T-helper 22 cell (primary cell): ENCODE data around the gene TNNT3.
"Not testable (repeated sequence)": the region's sequence is repeated elsewhere in the genome, so short reads cannot be mapped to it uniquely, and the experiment has no call there.

Experiments used
- DNase-seq: peaks from one replicate; pipeline ENCODE4 v3.0.0-alpha.2; 2020; ENCODE audit warnings: low read depth

TNNT3 gene

DNA sequence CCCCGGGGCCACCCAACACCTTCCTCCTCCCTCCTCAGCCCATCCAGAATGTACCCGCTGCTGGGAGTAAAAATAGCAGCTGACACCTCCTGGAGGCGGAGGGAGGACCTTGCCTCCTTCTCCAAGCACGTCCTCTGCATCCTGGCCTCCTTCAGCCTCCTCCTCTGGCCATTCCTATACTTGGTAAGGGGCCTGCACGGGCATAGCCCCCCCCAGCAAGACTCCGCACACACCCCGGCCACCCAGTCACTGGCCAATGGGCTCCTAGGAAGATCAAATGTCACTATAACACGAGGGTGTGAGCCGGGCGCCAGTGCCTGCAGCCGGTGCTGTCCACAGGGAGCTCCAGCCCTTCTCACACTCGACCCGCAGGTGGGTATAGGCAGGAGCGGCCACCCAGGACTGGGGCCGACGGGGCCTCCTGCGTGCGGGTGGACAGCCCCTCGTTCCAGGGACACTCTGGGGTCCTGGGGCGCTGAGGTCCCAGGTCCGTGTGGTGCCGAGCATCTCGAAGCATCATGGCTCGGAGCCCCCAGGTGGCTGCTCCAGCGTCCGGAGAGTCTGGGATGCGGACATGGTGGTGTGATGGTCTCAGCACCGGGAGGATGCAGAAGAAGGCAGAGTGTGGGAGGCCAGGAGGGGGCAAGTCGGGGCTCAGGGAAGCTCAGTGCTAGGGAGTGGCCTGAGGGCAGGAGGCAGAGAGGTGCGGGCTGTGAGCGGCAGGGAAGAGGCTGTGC, at the start of gene TNNT3:
TSS of gene TNNT3 (plus strand) at position 313 of the 737 bp plus-strand sequence. CDS start 3,172 bp downstream, outside the sequence.
- DNase-seq: no peak

DNA sequence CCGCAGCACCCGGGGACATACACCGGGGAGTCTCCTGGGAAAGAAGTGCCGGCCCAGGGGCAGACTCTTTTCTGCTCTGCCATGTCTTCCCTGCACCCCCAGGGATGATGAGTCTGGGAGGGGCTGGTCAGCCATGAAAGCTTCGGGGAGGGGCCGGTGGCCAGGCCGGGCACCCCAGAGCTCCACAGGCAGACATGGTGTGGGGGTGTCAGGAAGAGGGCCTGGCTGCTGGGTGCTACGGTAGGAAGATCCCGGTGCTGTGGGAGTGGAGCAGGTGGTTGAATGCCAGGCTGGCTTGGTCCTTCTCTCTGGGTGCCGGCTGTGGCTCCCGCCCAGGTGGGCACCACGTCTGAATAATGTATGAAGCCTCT, 49.2 kb upstream of the TNNT3 start:
- DNase-seq: no peak

DNA sequence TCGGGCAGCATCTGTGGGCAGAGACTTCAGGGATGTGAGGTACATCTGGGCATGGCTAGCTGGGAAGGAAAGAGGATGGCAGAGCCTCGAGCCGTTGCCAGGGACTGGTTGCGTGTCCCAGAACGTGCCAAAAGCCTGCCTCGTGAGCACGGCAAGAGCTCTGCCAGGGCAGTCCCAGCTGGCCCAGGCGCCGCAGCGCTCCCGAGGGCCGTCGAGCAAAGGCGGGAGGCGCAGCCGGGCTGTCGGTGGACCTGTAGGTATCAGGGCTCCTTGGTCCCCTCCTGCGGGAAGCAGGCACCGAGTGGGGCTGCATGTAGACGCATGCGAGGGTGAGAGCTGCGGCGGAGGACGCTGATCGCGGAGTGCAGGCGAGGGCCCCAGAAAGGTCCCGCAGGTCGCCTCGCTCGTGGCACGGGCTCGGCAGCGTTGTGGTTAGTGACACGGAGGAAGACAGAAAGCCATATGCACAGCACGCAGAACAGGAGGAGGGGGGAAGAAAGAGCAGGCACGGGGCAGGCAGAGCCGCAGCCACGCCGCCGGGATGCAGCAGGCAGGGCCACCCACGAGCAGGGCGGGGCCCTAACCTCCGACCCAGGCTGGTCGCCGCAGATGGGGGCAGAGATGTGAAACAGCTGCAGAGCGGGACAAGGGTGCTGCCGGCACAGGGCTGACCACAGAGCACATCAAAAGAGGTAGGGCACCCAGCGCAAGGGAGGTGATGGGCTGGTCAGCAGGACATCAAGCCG, 48.6 kb upstream of the TNNT3 start:
- peak; percentile 43 for DNase-seq

DNA sequence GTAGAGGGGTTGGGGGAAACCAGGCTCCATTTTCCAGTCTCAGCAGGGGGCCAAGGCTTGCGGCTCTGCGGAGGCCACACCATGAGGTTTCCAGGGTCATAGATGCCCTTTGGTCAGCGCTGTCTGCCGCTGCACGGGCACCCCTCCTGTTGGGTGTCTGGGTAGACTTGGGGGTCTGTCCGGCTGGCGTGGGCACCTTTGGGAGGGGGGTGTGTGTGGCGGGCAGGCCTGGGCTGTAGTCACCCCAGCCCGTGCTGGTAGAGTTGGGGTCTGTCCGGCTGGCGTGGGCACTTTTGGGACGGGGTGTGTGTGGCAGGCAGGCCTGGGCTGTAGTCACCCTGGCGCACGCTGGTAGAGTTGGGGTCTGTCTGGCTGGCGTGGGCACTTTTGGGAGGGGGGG, 48.0 kb upstream of the TNNT3 start:
- no peak for DNase-seq

DNA sequence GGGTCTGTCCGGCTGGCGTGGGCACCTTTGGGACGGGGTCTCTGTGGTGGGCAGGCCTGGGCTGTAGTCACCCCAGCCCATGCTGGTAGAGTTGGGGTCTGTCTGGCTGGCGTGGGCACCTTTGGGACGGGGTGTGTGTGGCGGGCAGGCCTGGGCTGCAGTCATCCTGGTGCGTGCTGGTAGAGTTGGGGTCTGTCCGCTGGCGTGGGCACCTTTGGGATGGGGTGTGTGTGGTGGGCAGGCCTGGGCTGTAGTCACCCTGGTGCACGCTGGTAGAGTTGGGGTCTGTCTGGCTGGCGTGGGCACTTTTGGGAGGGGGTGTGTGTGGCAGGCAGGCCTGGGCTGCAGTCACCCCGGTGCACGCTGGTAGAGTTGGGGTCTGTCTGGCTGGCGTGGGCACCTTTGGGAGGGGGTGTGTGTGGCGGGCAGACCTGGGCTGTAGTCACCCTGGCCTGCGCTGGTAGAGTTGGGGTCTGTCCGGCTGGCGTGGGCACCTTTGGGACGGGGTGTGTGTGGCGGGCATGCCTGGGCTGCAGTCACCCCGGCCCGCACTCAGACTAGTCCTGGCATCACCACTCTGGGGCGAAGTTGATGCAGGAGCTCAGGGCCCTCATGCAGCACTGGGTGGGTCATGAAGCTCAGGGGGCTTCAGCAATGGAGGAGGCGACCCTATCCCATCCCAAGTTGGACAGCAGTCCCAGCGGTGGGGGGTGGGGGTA, 47.1 kb upstream of the TNNT3 start:
- no peak for DNase-seq

DNA sequence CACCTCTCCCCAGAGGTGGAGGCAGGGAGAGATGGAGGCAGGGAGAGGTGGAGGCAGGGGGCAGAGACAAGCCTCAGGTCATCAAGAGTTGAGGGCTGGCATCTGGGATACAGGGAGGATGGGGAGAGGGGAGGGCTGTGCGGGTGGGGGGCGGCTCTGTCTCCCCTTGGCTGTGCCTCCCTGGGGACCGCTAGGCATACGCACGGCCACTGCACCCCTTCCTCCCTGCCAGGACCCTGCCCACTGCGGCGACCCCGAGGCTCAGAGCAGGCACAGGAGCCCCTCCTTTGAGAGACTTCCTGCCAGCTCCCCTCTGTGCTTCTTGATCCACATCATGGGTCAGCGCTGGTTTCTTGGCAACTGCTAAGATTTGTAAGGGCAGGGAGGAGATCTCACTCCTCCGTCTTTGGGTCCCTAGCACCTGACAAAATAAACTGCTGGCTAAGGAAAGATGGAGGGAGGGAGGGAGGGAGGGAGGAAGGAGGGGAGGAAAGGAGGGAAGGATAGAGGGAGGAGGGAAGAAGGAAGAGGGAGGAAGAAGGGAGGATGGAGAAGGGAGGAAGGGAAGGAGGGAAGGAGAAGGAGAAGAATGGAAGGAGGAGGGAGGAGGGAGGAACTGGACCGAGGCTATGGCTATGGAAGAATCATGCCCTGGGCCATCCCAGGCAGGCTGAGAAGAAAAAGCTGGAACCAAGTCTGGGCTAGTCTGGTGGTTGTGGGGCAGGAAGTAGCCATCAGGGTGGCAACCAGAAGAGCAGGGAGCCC, 46.3 kb upstream of the TNNT3 start:
- DNase-seq: no peak

DNA sequence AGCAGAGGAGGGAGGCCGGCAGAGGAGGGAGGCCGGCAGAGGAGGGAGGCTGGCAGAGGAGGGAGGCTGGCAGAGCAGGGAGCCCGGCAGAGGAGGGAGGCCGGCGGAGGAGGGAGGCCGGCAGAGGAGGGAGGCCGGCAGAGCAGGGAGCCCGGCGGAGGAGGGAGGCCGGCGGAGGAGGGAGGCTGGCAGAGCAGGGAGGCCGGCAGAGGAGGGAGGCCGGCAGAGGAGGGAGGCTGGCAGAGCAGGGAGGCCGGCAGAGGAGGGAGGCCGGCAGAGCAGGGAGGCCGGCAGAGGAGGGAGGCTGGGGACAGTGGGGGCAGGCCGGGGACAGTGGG, 45.7 kb upstream of the TNNT3 start:
- not testable (repeated sequence) for DNase-seq

DNA sequence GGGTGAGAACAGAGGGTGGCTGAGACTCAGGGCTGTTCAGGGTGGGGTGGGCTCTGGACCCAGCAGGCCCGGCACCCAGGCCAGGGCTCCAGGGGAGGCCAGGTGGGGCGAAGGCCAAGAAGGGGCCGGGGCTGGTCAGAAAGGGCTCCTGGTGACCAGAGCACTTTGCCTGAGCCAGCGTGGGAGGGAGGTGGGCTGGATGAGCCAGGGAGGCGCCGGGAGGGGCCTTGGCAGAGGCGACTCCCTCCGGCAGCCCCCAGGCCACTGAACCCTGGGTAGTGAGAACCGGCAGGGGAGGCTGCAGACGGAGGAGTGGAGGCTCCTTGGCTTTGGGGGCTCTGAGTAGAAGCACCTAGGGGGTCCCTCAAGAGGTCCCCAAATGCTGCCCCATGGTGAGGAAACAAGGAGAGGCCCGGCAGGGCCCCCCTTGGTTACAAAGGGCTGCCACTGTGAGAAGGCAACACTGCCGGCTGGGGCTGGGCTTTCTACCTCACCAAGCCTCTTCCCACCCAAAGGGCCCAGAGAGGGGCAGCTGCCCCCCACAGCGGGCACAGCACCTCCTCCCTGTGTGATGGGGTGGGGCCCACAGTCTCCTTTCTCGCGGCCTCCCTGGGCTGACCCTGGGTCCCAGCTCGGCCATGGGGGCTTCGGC, 44.9 kb upstream of the TNNT3 start:
- not testable (repeated sequence) for DNase-seq

DNA sequence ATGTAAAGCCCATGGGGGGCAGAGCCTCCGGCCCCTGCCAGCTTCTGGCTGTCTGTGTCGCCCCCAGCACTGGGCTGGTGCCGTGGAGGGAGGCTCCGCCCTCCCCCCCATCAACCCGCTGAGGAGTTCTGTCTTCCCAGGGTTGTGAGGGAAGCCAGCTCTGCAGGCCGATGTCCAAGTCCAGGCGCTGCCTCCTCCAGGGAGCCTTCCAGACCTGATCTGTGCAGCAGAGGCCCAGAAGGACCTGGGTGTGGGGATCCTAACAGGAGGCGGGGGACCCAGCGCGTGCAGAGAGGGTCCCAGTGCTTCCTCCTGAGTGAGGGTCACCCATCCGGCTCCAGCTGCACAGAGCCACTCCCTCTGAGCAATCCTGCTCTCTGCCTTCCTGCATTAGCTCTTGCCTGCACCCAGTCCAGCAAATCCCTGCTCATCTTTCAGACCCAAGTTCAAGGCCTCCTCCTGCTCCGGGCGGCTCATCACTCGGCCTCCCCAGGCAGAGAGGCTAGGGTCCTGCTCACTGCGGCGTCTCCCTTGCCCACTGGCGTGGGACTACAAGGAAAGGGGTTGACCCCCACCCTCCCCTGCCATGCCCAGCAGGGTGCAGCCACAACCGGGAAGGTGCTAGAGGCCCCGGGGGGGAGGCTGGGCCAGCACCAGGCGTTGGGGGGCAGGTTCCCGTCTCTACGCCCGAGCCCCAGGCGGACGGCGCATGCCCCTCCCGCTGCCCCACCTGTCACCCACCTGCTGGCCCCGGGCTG, 44.2 kb upstream of the TNNT3 start:
- no peak for DNase-seq

DNA sequence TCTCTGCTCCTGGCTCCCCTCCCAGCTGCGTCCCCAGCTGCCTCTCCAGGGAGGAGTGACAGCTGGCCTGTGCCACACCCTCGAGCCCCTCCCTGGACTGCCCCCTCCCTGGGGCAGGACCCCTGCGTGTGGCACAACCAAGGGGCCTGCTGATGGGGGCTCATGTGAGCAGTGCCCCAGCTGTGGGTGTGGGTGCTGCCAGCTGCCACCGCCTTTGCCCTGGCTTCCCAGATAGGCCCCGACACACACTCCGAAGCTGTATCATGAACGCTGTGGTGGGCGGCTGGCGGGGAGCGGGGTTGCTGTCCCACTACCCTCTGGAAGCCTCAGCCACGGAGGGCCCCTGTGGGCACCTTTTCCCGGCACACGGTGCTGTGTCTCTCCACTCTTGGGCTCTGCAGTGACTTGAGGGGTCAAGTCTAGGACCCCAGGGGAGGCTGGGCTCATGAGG, 43.6 kb upstream of the TNNT3 start:
- not testable (repeated sequence) for DNase-seq

DNA sequence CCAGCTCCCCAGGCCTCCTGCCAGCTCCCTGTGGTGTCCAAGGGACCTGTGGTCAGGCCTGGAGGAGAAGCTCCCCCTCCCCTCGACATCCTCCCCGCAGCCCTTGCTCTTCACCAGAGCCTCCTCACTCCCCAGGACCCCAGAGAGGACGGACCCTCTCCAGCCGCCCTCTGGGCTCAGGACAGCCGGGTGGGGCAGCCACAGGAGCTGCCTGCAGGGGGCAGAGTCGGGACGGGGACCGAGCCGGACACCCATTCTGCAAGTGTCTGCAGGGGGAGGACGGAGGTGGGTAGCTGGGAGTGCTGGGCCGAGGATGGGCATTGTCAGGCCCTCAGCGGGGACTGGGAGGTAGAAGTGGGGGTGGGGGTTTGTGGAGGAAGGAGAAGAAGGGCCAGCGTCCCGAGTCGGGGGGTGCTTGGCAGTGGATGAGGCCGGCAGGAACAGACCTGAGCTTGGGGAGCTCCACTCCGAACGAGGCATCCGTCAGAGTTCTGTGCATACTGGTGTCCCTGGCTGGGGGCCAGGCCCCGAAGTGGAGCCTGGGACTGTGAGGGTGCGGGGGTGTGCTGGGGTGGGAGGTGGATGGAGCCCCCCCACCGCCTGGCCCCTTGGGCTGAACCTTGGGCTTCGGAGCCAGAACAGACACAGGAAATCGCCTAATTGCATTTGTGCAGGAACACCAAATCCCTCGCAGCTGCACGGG, 43.0 kb upstream of the TNNT3 start:
- no peak for DNase-seq

DNA sequence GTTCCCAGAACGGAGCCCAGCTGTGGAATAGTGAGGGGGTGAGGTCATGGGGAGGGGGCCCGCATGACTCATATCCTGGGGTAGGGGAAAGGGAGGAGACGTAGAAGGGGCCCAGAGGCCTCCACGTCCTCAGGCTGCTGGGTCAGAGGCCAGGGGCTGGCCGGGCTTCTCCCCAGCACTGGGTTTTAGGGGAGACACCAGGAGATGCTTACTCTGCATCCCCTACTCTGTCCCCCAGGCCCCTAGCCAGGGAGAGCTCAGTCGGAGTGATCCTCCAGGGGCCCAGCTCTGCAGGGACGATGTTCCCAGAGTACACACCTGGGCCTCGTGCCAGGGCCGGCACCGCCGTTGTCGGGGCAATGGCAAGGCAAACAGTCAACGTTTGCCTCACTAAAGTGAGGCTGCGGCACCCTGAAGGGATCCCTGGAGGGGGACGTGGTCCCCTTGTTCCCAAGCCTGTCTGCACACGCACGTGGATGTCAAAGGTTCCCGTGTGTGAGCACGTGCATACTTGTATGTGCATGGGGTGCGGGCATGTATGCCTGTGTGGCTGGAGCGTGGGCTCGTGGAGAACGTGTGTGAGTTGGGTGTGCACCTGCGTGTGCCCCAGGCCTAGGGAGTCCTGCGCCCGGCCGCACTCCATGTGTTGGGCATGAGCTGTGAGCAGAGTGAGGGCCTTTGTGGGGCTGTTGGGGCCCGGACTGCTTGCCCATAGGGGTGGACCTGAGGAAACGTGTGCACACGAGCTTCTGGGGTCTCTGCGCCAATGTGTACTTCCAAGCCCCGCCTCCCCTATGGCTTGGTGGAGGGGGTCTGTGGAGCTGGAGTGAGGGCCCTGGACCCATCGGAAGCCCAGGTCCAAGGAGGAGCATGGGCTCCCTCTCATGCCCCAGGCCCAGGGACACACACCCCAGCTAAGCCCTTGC, 42.0 kb upstream of the TNNT3 start:
- DNase-seq: no peak

DNA sequence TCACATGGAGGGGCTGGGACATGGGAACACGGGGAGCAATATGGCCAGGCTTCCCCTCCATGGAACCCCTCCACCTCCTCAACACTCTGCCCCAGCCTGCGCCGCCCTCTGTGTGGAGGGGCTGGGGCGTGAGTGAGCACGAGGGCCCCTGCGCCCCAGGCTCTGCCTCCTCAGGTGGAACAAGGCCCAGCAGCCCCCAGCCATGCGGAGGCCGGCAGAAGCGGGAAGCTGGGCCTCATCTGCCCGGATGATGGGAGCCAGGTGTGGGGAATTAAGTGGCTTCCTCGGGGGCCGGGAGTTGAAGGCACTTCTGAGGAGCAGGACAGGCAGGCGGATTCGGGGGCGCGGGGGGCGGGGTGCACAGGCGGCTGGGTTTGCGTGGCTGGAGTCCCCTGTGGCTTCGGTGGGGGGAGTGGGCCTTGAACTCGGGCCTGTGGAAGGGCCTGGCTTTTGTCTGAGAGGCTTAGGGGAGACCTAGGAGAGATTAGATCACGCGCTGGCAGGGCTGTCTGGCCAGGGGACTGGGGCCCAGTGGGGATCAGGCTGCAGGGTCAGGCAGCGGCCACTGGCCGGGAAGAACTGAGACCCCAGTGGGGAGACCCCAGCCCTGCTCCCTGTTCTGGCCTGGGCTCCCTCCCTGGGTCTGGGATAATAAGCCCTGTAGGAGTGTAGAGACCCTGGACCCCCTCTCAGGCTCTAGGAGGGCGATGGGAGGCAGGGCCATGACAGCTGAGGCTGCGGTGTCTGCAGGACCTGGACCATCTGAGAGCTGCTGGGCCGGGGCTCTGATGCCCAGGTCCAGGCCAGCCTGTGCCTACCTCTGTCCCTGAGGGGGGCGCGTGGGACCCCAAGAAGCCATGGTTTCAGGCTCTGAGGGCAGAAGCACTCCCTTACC, 41.1 kb upstream of the TNNT3 start:
- DNase-seq: no peak

DNA sequence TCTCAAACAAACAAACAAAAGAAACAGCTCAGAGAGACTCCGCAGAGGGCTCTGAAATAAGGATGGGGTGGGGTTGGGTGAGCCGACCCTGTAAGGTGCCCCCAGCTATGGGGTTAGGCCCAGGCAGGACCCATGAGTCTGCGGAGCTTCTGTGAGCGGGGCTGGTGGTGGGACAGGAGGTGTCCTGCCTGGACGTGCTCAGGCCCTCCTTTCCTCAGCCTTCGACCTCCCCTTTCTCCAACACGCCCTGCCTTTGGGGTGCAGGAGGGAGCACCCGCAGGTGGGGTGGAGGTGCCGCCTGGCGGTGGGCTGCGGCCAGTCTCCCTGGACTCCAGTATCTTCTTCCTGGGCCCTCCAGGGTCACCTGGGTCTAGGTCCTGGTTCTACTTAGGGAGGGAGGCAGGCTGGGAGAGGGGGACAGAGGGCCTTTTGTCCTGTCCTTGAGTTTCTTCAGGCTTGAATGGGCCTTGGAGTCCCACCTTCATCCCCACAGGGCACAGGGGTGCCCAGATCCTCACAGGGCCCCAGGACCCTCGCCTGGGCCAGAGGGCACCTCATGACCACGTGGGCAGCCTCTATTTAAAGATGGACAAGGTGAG, 40.1 kb upstream of the TNNT3 start:
- no peak for DNase-seq

DNA sequence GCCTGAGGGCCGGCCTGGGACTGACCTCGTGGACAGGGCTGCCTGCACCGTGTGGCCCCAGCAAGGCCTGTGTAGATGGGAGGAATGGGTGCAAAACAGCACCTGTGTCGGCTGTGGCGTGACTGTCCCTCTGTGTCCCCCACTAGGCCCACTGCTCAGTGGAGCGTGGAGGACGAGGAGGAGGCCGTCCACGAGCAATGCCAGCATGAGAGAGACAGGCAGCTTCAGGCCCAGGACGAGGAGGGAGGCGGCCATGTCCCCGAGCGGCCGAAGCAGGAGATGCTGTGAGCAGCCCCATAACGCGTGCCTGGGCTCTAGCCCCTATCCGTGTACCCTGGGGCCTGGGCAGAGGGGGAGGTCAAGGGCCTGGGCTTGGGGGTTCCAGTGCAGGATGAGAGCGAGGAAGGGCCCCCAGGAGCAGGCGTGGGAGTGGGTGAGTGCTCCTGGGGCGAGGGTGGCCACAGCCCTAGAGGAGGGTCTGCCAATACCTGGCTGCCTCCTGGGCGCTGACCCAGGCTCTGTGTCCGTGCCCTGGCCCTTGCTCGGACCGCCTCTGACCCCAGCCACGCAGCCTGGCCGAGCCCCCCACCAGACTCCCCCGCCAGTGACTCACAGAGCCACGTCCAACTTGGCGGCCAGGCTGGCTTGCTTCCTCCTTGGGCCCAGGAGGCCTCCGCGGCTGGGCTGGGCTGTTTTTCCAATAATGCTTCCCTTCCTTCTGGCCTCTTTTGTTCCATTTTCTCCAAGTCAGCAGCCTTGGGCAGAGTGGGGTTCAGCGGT, 39.4 kb upstream of the TNNT3 start:
- no peak for DNase-seq

DNA sequence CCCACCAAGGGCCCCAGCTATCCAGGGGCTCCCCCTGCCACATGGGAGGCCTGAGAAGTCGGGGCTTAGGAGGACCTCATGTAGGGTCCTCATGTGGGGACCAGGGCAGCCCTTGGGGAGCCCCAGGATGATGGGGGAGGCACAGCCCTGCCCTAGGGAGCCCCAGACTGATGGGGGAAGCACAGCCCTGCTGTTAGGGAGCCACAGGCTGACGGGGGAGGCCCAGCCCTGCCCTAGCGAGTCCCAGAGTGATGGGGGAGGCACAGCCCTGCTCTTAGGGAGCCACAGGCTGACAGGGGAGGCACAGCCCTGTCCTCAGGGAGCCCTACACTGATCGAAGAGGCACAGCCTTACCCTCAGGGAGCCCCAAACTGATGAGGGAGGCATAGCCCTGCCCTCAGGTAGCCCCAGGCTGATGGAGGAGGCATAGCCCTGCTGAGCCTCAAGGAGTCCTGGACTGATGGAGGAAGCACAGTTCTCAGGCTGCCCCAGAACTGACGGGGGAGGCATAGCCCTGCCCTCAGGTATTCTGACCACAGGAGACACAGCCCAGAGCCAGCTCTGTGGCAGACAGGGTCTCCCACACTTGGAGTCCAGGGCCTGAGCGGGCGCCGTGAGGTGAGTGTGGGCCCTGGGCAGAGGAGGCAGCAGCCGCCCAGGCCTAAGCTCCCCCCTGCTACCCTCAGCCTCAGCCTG, 38.6 kb upstream of the TNNT3 start:
- no peak for DNase-seq
